ENCODE measurements around the gene MOCS1.

The MOCS1 gene

DNA sequence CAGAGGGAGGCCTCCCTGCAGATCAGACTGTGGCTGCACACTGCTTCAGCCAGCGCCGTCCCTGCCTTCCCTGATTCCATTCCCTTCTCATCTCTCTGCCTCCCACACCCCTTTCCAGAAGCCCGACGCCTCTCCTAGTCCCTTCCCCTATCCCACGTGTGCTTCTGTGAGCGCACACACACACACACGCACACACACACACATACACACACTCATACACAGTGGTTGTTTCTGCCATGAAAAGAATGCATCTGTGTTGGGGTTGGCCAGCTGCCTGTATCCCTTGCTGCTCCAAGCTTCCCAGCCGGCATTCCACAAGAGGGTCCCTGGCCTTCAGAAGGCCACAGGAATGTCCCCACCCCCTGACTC is 51.7 kb downstream of the MOCS1 start:
- Histone ChIP-seq H3K9me3 (ENCODE audit: control insufficient read depth, low read length) (no peaks in the 10 kb centered on the region), H2AFZ (no peak overlapping the region), H3K9ac (no peak overlapping the region), H3K27ac (no peak overlapping the region), H3K27me3 (ENCODE audit: control insufficient read depth, insufficient read depth, low read length) (no peaks in the 10 kb centered on the region), H3K4me2 (ENCODE audit: low read length) (no peak overlapping the region), H3K4me1 (no peaks in the 10 kb centered on the region), H3K79me2 (no peaks in the 10 kb centered on the region), H3K36me3 (ENCODE audit: control insufficient read depth, insufficient read depth, low read length) (no peaks in the 10 kb centered on the region), H3K4me3 (ENCODE audit: low read depth, low read length) (no peak overlapping the region)
- TF ChIP-seq, protein P1, sequence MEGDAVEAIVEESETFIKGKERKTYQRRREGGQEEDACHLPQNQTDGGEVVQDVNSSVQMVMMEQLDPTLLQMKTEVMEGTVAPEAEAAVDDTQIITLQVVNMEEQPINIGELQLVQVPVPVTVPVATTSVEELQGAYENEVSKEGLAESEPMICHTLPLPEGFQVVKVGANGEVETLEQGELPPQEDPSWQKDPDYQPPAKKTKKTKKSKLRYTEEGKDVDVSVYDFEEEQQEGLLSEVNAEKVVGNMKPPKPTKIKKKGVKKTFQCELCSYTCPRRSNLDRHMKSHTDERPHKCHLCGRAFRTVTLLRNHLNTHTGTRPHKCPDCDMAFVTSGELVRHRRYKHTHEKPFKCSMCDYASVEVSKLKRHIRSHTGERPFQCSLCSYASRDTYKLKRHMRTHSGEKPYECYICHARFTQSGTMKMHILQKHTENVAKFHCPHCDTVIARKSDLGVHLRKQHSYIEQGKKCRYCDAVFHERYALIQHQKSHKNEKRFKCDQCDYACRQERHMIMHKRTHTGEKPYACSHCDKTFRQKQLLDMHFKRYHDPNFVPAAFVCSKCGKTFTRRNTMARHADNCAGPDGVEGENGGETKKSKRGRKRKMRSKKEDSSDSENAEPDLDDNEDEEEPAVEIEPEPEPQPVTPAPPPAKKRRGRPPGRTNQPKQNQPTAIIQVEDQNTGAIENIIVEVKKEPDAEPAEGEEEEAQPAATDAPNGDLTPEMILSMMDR (IDR thresholded peaks at IDR 0.05): no peak

DNA sequence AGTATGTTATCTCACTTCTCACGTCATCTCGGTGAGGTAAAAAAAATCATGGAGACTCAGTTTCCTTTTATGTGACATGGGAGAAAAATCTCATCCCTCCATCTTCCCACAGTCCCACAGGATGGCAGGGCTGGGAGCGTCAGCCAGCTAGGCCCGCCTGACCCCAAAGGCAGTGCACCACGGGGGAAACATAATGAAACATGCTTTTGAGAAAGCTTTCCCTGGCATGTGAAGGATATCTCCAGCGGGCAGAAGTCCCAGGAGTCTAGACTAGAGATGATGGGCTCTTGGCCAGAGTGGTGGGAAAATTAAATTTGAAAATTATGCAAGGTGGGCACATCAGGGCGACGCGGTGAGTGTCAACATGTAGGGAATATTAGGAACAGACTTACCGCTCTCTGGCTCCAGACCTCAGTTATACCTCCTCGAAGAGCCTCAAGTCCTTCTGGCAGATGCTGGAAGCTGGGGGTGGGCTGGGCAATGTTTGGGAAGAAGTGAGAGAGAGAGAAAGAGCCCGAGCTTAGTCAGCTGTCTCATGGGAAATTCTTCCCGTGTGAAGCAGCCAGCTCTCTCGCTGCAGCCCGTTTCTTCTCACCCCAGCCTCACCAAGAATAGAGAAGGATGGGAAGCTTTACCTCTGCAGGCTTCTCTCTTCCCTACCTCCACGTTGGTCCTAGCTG is 52.3 kb downstream of the MOCS1 start:
- H3K9me3 ChIP-seq (ENCODE audit: control insufficient read depth, low read length): no peaks in the 10 kb centered on the region
- no peak overlapping the region for H3K9ac ChIP-seq
- H3K4me2 ChIP-seq (ENCODE audit: low read length): no peak overlapping the region
- no peaks in the 10 kb centered on the region for H3K36me3 ChIP-seq (ENCODE audit: control insufficient read depth, insufficient read depth, low read length)
- H2AFZ ChIP-seq: no peak overlapping the region
- no peaks in the 10 kb centered on the region for H3K79me2 ChIP-seq
- TF ChIP-seq, protein P1 (IDR thresholded peaks at IDR 0.05): no peak
- no peaks in the 10 kb centered on the region for H3K4me1 ChIP-seq
- H3K27me3 ChIP-seq (ENCODE audit: control insufficient read depth, insufficient read depth, low read length): no peaks in the 10 kb centered on the region
- H3K27ac ChIP-seq: no peak overlapping the region
- no peak overlapping the region for H3K4me3 ChIP-seq (ENCODE audit: low read depth, low read length)

DNA sequence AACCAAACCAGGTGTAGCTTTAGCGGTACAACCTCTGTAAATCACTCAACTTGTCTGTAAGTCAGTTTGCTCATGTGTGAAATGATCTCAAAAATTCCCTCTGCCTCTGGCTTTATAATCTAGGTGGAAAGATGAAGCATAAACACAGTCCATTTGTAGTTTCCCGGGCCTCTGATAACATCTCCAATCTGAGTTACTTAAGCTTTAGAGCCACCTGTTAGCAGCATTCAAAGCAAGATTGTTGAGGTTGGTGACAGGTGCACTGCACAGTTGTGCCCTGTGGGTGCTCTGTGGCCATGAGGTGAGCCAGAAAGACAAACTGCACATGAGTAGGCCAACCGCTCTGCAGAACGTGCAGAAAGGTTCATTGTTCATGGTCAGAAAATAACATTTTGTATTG is 53.7 kb downstream of the MOCS1 start:
- Histone ChIP-seq H3K36me3 (ENCODE audit: control insufficient read depth, insufficient read depth, low read length) (no peaks in the 10 kb centered on the region), H3K4me3 (ENCODE audit: low read depth, low read length) (no peak overlapping the region)

DNA sequence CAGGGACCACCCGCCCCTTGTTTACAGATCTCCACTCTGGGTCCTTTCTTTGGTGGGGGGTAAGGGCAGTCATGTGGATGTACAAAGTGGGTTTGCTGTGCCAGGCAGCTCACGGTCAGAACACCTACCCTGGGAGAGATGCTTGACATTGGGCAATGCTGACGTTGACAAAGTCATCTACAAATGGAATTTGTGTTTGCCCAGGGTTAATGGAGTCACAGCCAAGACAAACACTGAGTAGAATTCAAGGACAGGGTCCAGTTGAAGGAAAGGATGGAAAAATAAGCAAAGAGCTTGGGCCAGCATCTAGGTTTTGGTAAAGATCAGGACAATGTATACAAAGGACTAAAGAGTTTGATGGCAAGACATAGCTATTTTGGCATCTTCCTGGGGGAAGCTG is 54.7 kb downstream of the MOCS1 start:
- Histone ChIP-seq H3K27me3 (ENCODE audit: control insufficient read depth, insufficient read depth, low read length) (no peaks in the 10 kb centered on the region), H3K4me1 (no peaks in the 10 kb centered on the region), H2AFZ (no peak overlapping the region), H3K4me3 (ENCODE audit: low read depth, low read length) (no peak overlapping the region), H3K9ac (no peak overlapping the region), H3K27ac (no peak overlapping the region), H3K4me2 (ENCODE audit: low read length) (no peak overlapping the region), H3K79me2 (no peaks in the 10 kb centered on the region), H3K9me3 (ENCODE audit: control insufficient read depth, low read length) (no peaks in the 10 kb centered on the region), H3K36me3 (ENCODE audit: control insufficient read depth, insufficient read depth, low read length) (no peaks in the 10 kb centered on the region)
- TF ChIP-seq, protein P1 (IDR thresholded peaks at IDR 0.05): no peak

More for the DNA sequence above, 53.7 kb downstream of the MOCS1 start:
- Histone ChIP-seq H3K4me1 (no peaks in the 10 kb centered on the region), H2AFZ (no peak overlapping the region), H3K27ac (no peak overlapping the region), H3K9ac (no peak overlapping the region), H3K9me3 (ENCODE audit: control insufficient read depth, low read length) (no peaks in the 10 kb centered on the region), H3K79me2 (no peaks in the 10 kb centered on the region), H3K27me3 (ENCODE audit: control insufficient read depth, insufficient read depth, low read length) (no peaks in the 10 kb centered on the region), H3K4me2 (ENCODE audit: low read length) (no peak overlapping the region)
- TF ChIP-seq, protein P1 (IDR thresholded peaks at IDR 0.05): no peak

DNA sequence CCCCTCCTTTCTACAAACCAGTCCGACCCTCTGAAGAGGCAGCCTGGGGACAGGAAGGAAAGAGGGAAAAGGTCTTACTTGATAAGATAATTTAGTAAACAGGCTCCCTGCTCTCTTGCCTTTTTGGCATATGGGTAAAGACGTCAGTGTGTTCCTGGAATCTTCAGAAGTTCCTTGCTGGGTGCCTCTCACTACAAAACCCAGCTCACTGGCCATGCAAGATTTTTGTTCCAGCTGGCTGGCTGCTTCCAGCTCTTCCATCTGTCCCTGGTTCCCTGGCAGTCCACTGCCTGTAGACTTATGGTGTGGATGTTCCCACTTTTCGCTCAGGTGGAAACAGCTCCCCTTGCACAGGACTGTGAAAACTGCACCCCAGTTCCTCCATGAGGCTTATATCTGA is 57.4 kb downstream of the MOCS1 start:
- no peaks in the 10 kb centered on the region for H3K4me1 ChIP-seq
- no peaks in the 10 kb centered on the region for H3K36me3 ChIP-seq (ENCODE audit: control insufficient read depth, insufficient read depth, low read length)
- H3K9ac ChIP-seq: no peak overlapping the region
- no peak overlapping the region for H2AFZ ChIP-seq
- H3K4me2 ChIP-seq (ENCODE audit: low read length): no peak overlapping the region
- H3K4me3 ChIP-seq (ENCODE audit: low read depth, low read length): no peak overlapping the region
- no peaks in the 10 kb centered on the region for H3K9me3 ChIP-seq (ENCODE audit: control insufficient read depth, low read length)
- H3K79me2 ChIP-seq: no peaks in the 10 kb centered on the region
- H3K27ac ChIP-seq: no peak overlapping the region
- TF ChIP-seq, protein P1 (IDR thresholded peaks at IDR 0.05): no peak
- H3K27me3 ChIP-seq (ENCODE audit: control insufficient read depth, insufficient read depth, low read length): no peaks in the 10 kb centered on the region
